ENCODE data around the gene USF2. TPM values are rescaled to one million over a fixed set of nuclear protein-coding genes. Genes with fewer than 3 reads are reported as not detected.
A peak's percentile ranks its signal among the peaks of the same experiment; 100 is the strongest.

USF2 gene
- total RNA-seq, 1 experiment from 2014 or later = 123 TPM

- H3K4ac ChIP-seq (ENCODE audit: low read depth, low read length) = no peak overlapping the region
- H3K4me1 Mint-ChIP-seq = peaks cover 13 to 15% of the 10 kb centered on the region in 2 experiments
- TF ChIP-seq, protein P1, sequence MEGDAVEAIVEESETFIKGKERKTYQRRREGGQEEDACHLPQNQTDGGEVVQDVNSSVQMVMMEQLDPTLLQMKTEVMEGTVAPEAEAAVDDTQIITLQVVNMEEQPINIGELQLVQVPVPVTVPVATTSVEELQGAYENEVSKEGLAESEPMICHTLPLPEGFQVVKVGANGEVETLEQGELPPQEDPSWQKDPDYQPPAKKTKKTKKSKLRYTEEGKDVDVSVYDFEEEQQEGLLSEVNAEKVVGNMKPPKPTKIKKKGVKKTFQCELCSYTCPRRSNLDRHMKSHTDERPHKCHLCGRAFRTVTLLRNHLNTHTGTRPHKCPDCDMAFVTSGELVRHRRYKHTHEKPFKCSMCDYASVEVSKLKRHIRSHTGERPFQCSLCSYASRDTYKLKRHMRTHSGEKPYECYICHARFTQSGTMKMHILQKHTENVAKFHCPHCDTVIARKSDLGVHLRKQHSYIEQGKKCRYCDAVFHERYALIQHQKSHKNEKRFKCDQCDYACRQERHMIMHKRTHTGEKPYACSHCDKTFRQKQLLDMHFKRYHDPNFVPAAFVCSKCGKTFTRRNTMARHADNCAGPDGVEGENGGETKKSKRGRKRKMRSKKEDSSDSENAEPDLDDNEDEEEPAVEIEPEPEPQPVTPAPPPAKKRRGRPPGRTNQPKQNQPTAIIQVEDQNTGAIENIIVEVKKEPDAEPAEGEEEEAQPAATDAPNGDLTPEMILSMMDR (conservative IDR thresholded peaks at IDR 0.05) = no peak
- WGBS (ENCODE audit: extremely low coverage, insufficient read length, low lambda C conversion rate) = no CpG with 5 or more reads among the region's 2 CpGs
- no peak overlapping the region for H4K8ac ChIP-seq (replicated peaks; ENCODE audit: insufficient read length, low read depth, low read length)
- H3T11ph ChIP-seq (ENCODE audit: low read length) = no peak overlapping the region
- peaks cover 9% of the 10 kb centered on the region for H3K79me1 ChIP-seq (ENCODE audit: insufficient read depth, low read depth, low read length, poor library complexity, severe bottlenecking)
- H3K23me2 ChIP-seq (ENCODE audit: insufficient read length, low read depth, low read length, poor library complexity, severe bottlenecking) = no peaks in the 10 kb centered on the region
- H3K27me3 Mint-ChIP-seq (ENCODE audit: low read depth) = no peaks in the 10 kb centered on the region
- H2AFZ ChIP-seq (ENCODE audit: low read length) = no peak overlapping the region
- no peaks in the 10 kb centered on the region for H3K27me3 ChIP-seq (ENCODE audit: insufficient read depth, low read length)
- no peak overlapping the region for H3K4me2 ChIP-seq (ENCODE audit: insufficient read depth, insufficient read length, low read length)
- H3K14ac ChIP-seq (ENCODE audit: insufficient read depth, low read length) = no peak overlapping the region
- no peak overlapping the region for H3K27ac ChIP-seq (ENCODE audit: insufficient read length, low read depth, low read length)
- no peak overlapping the region for H2BK12ac ChIP-seq (ENCODE audit: insufficient read length, low read depth, low read length)
- no peak overlapping the region for H3K23ac ChIP-seq (ENCODE audit: insufficient read length, low read depth, low read length)
- H2BK120ac ChIP-seq (ENCODE audit: low read depth, low read length, poor library complexity, severe bottlenecking) = no peak overlapping the region
- H4K91ac ChIP-seq (ENCODE audit: insufficient read length, low read depth, low read length) = no peak overlapping the region
- peaks cover under 1% of the 10 kb centered on the region; the same call in 1 of the 2 replicates for H3K79me2 ChIP-seq (ENCODE audit: insufficient read depth, low read length)
- H2BK20ac ChIP-seq (ENCODE audit: low read depth, low read length, poor library complexity, severe bottlenecking) = no peak overlapping the region
- no peak overlapping the region for H3K18ac ChIP-seq (ENCODE audit: insufficient read length, low read depth, low read length)
- H2BK15ac ChIP-seq (ENCODE audit: low read depth, low read length) = no peak overlapping the region
- H3K4me1 ChIP-seq (ENCODE audit: insufficient read depth, low read length) = no peaks in the 10 kb centered on the region
- H3K36me3 Mint-ChIP-seq (ENCODE audit: insufficient read depth in 1 of 3, low read depth in 3 of 3) = peaks cover 46 to 87% (median 79%) of the 10 kb centered on the region in 3 experiments
- no peaks in the 10 kb centered on the region for H3K9me3 ChIP-seq (ENCODE audit: control insufficient read depth, low read depth, low read length)
- H4K5ac ChIP-seq (ENCODE audit: insufficient read length, low read depth, low read length) = no peak overlapping the region
- no peak overlapping the region for H2BK5ac ChIP-seq (ENCODE audit: insufficient read length, low read length)
- no peak overlapping the region for H2AK5ac ChIP-seq (ENCODE audit: insufficient read length, low read length)
- peak overlapping the region in 1 of 3 experiments; percentile 80; a peak in 1 of 7 replicates for H3K27ac Mint-ChIP-seq
- no peaks in the 10 kb centered on the region for H4K20me1 ChIP-seq (ENCODE audit: control insufficient read depth, insufficient read depth, insufficient read length)
- H3K4me3 Mint-ChIP-seq = no peak overlapping the region
- H3K56ac ChIP-seq (ENCODE audit: insufficient read length, low read depth, low read length) = no peak overlapping the region
- DNase-seq = no peak
- no peaks in the 10 kb centered on the region for H3K9me3 Mint-ChIP-seq
- H3K9ac ChIP-seq (ENCODE audit: extremely low read depth, insufficient read length, low read length) = no peak overlapping the region
Observed at GRCh38 chr19:35256566-35256965, 12.2 kb upstream of the USF2 start.
